NAMALWA (cell line): ENCODE results near the gene PDX1.
A peak's percentile ranks its signal among the peaks of the same experiment; 100 is the strongest.

ENCODE experiments used
- DNase-seq: peaks from one replicate; pipeline ENCODE4 v3.0.0-alpha.2; 2015; ENCODE audit warnings: low spot score

The PDX1 gene

DNA sequence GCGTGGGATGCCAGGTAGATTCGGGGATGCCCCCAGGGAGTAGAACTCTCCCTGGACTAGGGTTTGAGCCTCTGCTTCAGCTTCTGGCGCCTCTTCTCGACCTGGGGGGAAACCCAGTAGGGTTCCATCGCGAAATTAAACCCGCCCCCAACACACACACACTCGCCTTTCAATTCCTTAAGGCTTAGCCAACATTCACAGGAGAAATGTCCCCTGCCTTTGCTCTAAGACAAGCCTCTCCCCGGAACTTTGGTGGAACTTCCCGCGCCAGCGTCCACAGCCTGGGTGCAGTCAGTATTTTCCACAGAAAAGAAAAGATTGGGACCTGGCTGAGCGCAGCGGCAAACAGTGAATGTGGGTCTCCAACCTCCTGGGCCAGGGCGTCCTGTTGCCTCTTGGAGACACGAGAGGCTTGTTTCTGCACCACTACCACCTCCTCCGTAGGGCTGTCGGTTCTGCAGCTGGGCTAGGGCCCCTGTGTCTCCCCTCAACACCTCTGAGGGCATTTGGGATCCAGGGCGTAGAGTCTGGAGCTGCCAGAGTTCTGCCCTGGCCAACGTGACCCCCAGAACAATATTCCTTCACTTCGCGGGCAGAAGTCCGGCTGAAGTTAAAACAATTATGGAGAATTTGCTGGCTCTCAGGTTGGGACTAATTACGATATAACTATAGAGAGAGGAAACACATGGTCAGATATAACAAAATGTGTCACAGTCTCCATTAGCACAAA, 3.2 kb downstream of the PDX1 start:
- no peak for DNase-seq

DNA sequence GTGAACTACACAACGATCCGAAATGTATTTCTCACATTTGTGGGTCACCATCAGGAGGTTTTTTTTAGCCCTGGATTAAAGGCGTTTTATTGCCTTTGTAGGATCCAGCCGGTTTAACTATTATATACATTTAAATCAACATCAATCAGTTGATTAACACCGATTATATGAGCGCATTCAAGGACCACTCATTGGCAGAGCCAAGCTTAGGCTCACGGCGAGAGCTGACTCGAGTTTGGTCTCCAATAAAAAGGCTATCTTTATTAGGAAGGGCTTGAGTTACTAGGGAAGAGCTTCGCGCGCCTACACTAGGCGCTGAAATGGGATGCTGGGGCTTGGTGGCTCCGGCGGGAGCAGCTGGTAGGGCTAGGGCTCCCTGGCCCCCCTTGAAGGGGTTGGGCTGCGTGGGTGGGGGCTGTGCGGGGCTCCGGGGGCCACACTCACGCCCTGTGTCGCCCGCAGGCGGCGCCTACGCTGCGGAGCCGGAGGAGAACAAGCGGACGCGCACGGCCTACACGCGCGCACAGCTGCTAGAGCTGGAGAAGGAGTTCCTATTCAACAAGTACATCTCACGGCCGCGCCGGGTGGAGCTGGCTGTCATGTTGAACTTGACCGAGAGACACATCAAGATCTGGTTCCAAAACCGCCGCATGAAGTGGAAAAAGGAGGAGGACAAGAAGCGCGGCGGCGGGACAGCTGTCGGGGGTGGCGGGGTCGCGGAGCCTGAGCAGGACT, 4.2 kb downstream of the PDX1 start:
- DNase-seq: no peak

DNA sequence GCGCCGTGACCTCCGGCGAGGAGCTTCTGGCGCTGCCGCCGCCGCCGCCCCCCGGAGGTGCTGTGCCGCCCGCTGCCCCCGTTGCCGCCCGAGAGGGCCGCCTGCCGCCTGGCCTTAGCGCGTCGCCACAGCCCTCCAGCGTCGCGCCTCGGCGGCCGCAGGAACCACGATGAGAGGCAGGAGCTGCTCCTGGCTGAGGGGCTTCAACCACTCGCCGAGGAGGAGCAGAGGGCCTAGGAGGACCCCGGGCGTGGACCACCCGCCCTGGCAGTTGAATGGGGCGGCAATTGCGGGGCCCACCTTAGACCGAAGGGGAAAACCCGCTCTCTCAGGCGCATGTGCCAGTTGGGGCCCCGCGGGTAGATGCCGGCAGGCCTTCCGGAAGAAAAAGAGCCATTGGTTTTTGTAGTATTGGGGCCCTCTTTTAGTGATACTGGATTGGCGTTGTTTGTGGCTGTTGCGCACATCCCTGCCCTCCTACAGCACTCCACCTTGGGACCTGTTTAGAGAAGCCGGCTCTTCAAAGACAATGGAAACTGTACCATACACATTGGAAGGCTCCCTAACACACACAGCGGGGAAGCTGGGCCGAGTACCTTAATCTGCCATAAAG, 4.8 kb downstream of the PDX1 start:
- DNase-seq: no peak

DNA sequence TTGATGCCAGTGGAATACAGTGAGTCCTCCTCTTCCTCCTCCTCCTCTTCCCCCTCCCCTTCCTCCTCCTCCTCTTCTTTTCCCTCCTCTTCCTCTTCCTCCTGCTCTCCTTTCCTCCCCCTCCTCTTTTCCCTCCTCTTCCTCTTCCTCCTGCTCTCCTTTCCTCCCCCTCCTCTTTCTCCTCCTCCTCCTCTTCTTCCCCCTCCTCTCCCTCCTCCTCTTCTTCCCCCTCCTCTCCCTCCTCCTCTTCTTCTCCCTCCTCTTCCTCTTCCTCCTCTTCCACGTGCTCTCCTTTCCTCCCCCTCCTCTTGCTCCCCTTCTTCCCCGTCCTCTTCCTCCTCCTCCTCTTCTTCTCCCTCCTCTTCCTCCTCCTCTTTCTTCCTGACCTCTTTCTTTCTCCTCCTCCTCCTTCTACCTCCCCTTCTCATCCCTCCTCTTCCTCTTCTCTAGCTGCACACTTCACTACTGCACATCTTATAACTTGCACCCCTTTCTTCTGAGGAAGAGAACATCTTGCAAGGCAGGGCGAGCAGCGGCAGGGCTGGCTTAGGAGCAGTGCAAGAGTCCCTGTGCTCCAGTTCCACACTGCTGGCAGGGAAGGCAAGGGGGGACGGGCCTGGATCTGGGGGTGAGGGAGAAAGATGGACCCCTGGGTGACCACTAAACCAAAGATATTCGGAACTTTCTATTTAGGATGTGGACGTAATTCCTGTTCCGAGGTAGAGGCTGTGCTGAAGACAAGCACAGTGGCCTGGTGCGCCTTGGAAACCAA, 5.6 kb downstream of the PDX1 start:
- no peak for DNase-seq

DNA sequence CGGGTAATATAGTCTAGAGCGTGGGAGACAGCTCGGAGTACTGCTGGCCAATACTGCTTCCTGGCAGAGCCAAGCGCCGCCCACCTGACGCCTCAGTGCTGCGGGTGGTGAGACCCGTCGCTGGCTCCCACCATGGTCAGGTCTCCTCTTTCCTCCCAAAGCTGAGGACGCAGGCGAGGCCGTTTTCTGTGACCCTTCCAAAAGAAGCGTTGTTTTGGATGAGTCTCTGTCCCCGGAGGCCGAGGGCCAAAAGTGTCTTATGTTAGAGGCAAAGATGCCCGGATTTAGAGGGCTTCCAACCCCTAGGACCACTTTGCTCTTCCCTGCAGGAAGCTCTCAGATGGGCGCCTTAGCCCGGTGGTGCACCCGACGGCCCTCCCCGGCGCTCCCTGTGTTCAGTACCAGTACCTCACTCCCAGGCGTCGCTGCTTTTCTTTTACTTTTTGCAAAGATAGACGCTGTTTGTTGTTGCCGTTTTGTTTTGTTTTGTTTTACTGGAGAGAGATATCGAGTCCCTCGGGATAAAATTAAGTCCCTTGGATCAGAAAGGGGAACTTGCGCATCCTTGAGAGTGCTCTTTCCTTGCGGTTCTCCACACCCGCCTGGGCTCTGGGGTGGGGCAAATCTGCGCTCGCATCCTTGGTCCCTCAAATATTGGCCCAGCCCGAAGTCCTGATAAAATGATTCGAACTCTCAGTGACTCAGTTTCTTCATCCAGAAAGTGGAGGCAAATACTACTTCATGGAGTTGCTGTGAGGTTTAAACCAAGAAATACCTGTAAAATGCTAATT, 7.0 kb downstream of the PDX1 start:
- peak; percentile 23 for DNase-seq

DNA sequence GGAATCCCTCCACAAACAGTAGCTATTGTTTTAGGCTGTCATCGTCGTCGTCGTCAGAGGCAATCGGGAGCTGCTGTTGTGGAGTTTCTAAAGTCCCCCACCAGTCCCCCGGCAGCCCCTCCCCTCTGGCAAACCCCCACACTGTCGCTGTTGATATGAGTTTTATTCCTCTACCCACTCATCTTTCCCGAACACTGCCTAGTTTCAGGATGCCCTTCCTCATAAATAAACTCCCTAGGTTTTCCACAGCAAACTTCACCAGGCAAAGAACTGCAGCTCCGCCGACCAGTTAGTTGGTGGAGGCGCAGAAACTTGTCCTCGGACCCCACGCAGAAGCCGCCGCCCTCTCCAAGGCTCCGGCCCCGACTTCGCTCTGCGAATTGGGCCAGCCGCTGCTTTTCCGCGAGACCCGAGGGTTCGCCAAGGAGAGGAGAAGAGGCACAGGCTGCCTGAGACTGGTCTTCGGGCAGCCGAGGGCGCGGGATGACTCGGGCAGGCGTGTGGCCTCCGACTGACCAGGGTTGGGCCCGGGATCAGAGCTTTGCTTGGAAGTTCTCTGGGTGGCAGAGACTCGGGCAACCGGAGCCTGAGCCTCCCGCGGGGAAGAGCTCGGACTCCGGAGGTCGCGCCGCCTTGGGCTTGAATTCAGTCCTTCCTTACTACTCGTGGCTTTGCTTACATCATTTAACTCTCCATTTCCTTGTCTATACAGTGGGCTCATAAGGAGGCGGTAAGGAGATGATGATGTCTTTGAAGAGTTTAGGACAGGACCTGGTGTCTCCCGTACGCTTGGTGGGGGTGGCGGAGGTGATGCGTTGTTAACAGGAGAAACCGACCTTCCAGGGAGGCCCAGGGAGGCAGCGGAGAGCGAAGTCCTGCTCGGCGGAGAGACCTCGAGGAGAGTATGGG, 7.9 kb downstream of the PDX1 start:
- DNase-seq: no peak

DNA sequence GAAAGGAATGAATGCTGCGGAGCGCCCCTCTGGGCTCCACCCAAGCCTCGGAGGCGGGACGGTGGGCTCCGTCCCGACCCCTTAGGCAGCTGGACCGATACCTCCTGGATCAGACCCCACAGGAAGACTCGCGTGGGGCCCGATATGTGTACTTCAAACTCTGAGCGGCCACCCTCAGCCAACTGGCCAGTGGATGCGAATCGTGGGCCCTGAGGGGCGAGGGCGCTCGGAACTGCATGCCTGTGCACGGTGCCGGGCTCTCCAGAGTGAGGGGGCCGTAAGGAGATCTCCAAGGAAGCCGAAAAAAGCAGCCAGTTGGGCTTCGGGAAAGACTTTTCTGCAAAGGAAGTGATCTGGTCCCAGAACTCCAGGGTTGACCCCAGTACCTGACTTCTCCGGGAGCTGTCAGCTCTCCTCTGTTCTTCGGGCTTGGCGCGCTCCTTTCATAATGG, 8.6 kb downstream of the PDX1 start:
- no peak for DNase-seq

DNA sequence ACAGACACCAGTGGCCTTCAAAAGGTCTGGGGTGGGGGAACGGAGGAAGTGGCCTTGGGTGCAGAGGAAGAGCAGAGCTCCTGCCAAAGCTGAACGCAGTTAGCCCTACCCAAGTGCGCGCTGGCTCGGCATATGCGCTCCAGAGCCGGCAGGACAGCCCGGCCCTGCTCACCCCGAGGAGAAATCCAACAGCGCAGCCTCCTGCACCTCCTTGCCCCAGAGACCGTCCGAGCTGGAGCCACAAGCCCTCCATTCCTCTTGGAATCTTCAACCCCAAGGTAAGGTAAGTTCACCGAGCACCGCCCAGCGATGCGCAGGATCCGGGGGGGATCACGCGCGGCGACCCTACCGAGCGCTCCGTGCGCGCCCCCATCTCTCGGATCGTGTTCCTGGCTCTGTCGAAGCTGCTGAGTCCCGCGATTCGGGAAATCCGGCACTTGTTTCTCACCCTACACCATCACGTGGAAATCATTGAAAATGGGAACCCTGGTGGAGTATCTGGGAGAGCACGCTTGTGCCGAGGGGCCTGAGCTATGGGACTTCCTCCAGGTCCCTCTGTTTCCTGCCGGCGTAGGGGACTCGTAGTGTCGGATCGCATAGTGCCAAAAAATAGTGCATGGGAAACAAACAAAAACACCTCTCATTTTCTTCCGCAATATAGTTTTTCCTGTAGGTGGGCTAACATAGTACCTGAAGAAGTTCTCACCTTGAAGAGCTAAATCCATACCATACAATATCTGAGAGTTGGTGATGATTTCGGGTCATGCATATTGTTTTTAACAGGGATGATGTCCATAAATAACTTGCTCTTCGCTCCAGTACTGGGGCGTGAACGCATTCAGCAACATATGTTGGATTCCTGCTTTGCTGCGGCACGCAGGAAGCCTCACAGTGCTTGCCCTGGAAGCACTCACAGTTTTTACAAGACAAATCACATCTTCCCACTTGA, 9.3 kb downstream of the PDX1 start:
- DNase-seq: no peak

DNA sequence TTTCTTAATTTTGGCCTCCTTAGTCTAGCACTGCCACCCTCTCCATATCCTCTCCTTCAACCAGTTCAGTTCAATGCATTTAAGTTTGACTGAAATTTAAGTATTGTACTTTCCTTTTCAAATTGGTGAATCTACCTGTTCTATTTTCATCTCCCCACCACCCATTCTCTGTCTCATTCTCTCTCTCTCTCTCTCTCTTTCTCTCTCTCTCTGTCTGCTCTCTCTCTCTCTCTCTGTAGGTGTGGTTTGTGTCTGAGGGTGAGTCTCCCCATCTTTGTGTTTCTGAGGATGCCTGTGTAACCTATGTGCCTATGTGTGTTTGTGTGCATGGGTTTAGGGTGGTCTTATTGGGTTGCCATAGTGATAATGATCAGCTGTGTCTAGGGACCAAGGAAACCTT, 10.1 kb downstream of the PDX1 start:
- no peak for DNase-seq

DNA sequence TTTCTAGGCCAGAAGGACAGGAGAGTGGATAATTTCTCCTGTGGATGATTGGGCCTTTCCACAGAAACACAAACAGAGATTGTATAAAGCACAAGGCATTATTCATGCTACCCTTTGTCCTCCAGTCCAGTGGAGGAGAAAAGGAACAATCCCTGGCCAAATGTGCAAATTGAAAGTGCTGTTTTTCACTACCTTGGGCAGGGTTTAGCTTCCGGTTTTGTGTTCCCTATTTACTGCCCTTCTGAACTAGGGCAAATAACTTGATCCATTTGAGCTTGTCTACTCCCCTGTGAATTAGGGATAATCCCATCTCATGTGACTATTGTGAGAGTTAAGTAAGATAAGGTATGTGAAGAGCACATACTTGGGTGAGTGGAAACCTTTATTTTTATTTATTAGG, 13.3 kb downstream of the PDX1 start:
- no peak for DNase-seq

DNA sequence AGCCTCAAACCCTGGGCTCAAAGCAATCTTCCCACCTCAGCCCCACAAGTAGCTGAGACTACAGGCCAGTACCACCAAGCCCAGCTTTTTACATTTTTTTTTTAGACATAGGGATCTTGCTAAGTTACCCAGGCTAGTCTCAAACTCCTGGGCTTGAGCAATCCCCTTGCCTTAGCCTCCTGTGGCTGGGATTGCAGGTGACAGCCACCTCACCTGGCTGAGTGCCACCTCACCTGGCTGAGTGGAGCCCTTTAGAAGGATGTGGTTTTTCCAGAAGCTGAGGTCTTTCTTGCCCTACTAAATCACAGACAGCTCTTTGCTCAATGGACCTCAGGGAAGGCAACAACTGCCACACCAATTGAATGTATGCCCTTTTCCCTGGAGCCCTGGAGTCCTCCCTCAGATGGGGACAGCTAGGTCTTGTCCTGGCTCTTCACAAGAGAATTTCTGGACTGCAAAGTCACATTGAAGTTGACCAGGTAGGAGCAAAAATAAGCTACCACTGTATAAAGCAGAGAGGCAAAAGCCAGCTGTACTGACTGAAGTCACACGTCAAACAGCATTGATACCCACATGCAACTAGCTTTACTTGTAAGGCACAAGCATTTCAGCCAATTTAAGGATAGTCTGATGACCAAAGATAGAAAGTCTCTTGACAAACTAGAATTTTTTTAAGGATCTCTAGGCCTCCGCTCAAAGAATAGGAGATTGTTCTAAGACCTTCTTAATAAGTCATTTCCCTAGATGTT, 14.0 kb downstream of the PDX1 start:
- no peak for DNase-seq

DNA sequence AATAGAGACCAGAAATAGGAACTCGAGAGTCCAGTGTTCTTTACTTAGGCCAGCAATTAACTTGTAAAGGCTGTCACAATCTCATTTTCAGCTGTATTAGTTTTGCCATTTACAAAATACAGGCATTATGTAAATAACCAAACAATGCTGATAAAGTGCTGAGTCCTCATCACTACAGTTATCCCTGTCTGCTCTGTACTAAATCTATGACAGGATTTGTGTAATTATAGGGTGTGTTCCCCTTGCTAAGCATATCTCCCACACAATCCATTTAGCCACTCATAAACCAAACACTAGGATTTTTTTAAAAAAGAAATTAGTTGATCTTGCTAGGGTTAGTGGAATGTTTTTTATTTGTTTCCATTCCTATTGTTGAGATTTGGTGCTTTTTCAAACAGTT, 23.2 kb downstream of the PDX1 start:
- DNase-seq: no peak

DNA sequence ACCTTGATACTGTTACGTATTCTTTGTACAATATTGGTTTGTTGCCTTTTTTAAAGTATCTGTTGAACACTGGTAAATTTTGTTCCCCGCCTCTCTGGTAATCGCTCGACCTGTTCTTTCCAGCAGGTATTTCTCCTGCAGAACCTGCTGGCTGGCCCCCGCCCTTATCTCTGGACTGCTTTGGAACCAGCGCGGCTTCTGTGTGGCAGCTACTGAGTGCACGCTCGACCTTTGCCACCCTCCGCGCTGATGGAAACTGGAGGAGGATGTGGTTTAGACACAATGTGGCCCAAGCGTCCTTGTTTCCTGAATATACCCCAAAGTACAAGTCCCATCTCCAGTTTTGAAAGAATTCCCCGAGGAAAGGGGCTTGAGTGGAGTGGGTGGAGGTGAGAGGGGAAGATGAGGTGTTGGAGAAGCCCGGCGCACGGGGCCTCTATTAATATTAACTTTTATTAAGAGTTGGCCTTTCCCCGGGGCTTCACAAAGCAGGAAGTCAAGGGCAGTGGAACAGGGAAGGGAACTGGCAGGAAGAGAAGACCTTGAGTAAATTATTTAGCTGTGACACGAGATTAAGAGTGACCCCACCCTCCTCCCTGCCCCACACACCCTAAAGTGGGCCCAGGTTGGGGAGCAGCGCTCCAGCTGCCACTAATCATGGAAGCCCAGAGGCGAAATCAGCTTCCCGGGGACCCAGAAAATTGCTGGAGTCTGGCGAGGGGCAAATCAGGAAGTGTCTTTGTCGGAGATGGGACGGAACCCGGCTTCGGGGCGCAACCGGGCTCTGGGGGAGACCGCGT, 33.3 kb downstream of the PDX1 start:
- no peak for DNase-seq

DNA sequence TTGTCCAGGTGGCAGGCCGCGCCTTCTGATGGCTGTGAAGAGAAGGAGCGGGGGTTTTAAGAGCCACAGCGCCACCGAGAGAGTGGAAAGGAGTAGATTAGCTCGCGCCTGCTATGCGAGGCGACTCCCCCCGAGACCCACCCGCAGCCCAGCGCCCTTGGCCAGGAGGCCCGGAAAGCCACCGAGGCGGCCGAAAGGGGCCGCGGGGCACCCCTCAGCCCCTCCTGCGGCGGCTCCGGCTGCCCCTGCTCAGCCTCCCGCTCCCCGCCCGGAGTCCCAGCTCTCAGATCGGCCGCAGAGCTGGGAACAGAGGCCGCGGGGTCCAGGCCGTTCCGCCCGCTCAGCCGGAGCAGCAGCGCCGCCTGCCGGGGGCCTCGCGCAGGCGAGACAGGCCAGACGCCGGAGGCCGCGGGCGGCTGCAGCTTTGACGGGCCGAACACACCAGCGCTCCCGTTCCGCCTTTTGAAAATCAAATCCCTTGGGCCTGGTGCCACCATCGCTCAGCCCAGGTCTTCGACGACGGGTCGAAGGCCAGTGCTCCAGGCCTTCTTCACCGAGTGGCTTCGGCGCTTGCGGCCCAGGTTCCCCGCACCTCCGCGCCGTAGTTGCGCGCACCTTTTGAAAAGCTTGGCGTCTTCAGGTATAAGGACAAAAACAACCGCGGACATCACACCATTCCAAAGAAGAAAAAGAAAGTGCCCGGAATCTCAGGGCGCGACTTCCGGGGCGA, 34.0 kb downstream of the PDX1 start:
- peak; percentile 68 for DNase-seq

DNA sequence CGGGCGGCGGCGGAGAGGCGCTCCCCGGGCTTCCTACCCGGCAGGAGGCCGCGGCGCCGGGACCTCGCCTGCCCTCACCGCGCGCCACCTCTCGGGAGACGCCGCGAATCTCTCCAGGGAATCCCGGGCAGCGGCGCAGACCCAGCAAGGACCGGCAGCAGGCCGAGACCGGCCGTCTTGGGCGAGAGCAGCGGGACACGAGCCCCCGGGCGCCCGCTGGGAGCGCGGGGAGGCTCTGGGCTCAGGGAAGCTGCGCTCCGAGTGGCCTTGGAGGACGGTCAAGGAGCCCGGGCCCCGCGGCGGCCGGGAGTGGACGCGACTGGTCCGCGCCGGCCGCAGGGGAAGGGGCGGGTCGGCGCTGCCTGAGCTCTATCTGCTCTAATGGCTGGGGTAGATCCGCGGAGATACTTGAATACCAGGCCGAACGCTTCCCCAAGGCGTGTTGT, 34.6 kb downstream of the PDX1 start:
- no peak for DNase-seq

DNA sequence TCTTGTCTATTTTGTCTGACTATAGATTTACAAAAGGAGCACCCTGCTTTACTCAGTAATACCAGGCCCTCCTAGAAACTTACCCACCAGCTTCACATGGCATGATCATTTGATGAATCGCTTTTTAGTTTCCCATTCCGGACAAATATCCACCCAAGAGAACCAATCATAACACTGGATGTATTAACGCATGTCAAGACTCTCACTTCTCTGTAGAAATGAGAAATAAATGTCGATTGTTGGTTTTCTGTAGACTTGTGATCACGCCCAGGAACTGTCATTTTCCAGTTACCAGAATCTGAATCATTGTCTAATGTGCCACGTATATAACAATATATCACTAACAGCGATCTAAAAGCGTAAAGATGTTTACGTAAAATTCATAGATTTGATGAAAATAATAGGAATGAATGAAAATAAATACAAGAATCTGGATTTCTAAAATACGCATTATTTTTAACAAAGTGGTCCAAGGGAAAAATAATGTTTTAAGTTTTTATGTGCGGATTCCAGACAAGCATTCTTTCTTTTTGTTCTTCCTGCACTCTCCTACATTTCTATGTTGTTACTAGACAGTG, 35.3 kb downstream of the PDX1 start:
- no peak for DNase-seq
